Ovary (tissue), 3 donors: ENCODE data around the gene TEAD3.

Source experiments
- EP300 ChIP-seq: sonication (generic); formaldehyde crosslinking; IDR thresholded peaks from one replicate; pipeline ENCODE4 v1.6.1; 2017; ENCODE audit warnings: antibody characterized with exemption
- TF ChIP-seq, protein P1 (sequence below), 3 donors: fragments of 450-650 bp in 2 of 3; fragments of 200-600 bp in 1 of 3; IDR thresholded peaks; one replicate each; pipeline versions ENCODE4 v1.5.1 to v1.8.0; 2016 to 2022; ENCODE audit warnings: antibody characterized with exemption in 3 of 3, mild to moderate bottlenecking in 1 of 3
- donor health status: DM: no; HTN: no; CAD: no.

DNA sequence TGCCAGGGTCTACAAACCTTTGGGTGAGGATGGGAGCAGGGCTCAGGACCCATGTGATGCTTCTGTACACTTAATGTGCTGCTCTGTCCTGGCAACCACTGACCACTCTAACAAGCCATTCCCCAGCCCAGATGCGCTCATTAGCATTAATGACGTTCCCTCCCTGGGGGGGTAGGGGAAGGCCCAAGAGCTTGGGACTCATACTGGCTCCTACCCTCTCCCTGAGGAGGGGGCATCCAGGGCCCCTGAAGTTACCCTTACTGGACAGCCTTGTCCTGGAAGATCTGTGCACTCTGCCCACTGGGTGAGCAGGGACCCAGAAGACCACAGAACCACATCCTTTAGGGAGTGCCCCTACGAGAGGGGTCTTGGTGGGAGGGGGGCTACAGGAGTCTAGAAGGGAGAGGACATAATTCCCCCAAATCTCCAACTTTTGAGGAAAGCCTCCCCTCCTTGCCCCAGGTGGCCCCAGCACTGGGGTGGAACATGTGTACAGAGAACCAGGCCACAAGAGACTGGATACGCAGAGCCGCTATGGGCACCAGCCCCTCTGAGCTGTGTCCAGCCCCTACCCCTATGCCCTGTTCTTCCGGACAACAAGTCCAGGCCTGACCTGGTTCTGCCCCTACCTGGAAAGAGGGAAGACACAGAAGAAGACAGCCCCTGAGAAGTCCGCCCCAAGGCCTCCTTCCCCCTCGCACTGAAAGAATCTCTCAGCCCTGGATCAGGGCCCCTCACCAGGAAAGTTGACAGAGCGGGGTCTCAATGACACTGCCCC lies 1.4 kb downstream of the TEAD3 start:
- TF ChIP-seq, protein P1, sequence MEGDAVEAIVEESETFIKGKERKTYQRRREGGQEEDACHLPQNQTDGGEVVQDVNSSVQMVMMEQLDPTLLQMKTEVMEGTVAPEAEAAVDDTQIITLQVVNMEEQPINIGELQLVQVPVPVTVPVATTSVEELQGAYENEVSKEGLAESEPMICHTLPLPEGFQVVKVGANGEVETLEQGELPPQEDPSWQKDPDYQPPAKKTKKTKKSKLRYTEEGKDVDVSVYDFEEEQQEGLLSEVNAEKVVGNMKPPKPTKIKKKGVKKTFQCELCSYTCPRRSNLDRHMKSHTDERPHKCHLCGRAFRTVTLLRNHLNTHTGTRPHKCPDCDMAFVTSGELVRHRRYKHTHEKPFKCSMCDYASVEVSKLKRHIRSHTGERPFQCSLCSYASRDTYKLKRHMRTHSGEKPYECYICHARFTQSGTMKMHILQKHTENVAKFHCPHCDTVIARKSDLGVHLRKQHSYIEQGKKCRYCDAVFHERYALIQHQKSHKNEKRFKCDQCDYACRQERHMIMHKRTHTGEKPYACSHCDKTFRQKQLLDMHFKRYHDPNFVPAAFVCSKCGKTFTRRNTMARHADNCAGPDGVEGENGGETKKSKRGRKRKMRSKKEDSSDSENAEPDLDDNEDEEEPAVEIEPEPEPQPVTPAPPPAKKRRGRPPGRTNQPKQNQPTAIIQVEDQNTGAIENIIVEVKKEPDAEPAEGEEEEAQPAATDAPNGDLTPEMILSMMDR (IDR thresholded peaks at IDR 0.05) = no peak
- no peak for TF ChIP-seq EP300
